ENCODE measurements around the gene ALDH3B1.

ALDH3B1 gene

DNA sequence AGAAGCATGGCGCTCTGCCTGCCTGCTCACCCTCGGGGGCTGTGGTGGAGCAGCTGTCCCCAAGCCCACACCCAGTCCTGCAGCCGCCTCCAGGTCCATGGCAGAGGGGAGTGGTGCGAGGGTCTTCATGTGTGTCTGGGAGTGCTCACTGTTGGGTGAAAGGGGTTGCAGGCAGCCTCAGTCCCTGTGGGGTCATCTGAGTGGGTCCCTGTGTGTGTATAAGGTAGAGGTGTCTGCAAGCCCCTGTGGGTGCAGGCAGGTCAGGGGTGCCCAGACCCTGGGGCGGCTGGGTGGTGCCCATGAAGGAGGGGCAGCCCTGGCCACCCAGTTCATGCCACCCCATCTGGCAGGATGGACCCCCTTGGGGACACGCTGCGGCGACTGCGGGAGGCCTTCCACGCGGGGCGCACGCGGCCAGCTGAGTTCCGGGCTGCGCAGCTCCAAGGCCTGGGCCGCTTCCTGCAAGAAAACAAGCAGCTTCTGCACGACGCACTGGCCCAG lies 4.9 kb downstream of the ALDH3B1 start:
- H3K4me1 ChIP-seq (ENCODE audit: control insufficient read depth, insufficient read depth, low read length) = no peaks in the 10 kb centered on the region
- CTCF ChIA-PET = interaction anchor here (1.1 kb wide), 1 partner anchor 192 kb away, joined by 3 read pairs; no protein-coding TSS in a partner anchor
- H3K27ac ChIP-seq (ENCODE audit: extremely low read depth, low read depth, low read length) = no peak overlapping the region
- no peak for TF ChIP-seq ZNF354C (tag by site-specific recombination; IDR thresholded peaks at IDR 0.05; ENCODE audit: borderline replicate concordance, low read depth)
- TF ChIP-seq, protein P1, sequence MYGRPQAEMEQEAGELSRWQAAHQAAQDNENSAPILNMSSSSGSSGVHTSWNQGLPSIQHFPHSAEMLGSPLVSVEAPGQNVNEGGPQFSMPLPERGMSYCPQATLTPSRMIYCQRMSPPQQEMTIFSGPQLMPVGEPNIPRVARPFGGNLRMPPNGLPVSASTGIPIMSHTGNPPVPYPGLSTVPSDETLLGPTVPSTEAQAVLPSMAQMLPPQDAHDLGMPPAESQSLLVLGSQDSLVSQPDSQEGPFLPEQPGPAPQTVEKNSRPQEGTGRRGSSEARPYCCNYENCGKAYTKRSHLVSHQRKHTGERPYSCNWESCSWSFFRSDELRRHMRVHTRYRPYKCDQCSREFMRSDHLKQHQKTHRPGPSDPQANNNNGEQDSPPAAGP (tag by site-specific recombination; IDR thresholded peaks at IDR 0.05) = no peak
- no peak for TF ChIP-seq ZNF549 (tag by site-specific recombination; IDR thresholded peaks at IDR 0.05)
- no peak for TF ChIP-seq YY1 (tag by site-specific recombination; IDR thresholded peaks at IDR 0.05)
- TF ChIP-seq ZNF155 (tag by site-specific recombination; IDR thresholded peaks at IDR 0.05) = no peak
- TF ChIP-seq ZNF558 (tag by site-specific recombination; IDR thresholded peaks at IDR 0.05) = no peak
- no peak overlapping the region for H3K4me3 ChIP-seq (ENCODE audit: low read depth, low read length)
- no peaks in the 10 kb centered on the region for H3K36me3 ChIP-seq (ENCODE audit: control insufficient read depth in 2 of 2, insufficient read depth in 1 of 2, low read length in 2 of 2)
- H3K9me3 ChIP-seq (ENCODE audit: control insufficient read depth, insufficient read depth, low read depth, low read length) = no peaks in the 10 kb centered on the region
- POLR2A ChIA-PET = no interaction called here

DNA sequence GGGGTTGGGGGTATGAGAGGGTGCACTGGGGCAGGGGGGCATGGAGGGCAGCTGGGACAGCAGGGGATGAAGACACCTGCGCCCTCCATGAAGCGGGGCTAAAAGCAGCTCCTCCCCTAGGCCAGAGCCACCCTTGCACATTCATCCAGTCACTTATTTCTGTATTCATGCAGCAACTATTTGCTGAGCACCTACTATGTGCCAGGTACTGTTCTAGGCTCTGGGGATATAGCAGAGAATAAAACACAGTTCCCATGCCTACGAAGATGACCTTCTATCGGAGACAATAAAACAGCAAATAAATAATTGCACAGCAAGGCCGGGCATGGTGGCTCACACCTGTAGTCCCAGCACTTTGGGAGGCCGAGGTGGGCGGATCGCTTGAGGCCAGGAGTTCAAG lies 5.3 kb downstream of the ALDH3B1 start:
- CTCF ChIA-PET = no interaction called here
- H3K4me3 ChIP-seq (ENCODE audit: low read depth, low read length) = no peak overlapping the region
- H3K36me3 ChIP-seq (ENCODE audit: control insufficient read depth in 2 of 2, insufficient read depth in 1 of 2, low read length in 2 of 2) = no peaks in the 10 kb centered on the region
- no peak overlapping the region for H3K27ac ChIP-seq (ENCODE audit: extremely low read depth, low read depth, low read length)
- POLR2A ChIA-PET = no interaction called here
- TF ChIP-seq ZNF10 (tag by site-specific recombination; IDR thresholded peaks at IDR 0.05) (no peak), ZNF292 (tag by site-specific recombination; IDR thresholded peaks at IDR 0.05; ENCODE audit: borderline replicate concordance, low read depth) (no peak), ZNF510 (tag by site-specific recombination; IDR thresholded peaks at IDR 0.05; ENCODE audit: insufficient replicate concordance) (no peak), ZNF664 (tag by site-specific recombination; IDR thresholded peaks at IDR 0.05) (0 out of 2 replicates have a peak, but pooled peaks have one; percentile 21)
- no peaks in the 10 kb centered on the region for H3K4me1 ChIP-seq (ENCODE audit: control insufficient read depth, insufficient read depth, low read length)
- H3K9me3 ChIP-seq (ENCODE audit: control insufficient read depth, insufficient read depth, low read depth, low read length) = no peaks in the 10 kb centered on the region

DNA sequence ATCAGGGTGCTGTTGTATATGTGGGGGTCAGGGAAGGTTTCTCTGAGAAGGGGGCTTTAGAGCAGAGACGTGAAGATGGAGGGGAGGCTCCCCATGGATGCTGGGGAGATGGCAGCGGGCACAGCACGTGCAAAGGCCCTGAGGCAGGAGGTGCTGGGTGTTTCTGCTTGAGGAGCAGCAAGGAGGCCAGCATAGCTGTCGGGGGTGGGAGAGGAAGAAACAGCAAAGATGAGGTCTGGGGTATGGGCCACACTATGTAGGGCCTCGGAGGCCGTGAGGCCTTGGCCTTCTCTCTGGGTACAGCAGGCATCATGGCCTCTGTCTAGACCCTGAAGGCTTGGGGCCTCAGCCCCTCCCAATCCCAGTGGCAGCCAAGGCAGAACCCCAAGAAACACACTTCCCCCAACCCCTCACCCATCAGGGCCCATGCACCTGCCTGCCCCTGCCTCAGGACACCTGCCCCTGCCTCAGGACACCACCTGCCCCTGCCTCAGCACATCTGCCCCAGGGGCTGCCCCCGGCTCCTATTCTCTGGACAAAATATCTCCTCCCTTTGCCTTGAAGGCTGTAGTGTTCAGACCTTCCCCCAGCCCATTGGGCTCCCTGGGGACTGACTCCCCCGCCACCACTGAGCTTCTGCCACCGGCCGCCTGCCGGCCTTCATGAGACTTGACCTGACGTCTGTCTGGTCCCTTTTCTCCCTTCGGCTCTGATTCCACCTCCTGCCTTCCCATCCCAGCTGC lies 6.2 kb downstream of the ALDH3B1 start:
- ChIA-PET POLR2A (no interaction called here), CTCF (no interaction called here)
- no peak overlapping the region for H3K27ac ChIP-seq (ENCODE audit: extremely low read depth, low read depth, low read length)
- TF ChIP-seq ZSCAN23 (tag by site-specific recombination; IDR thresholded peaks at IDR 0.05) (no peak), ZNF76 (tag by site-specific recombination; IDR thresholded peaks at IDR 0.05; ENCODE audit: borderline replicate concordance, low read depth) (no peak), ZNF302 (tag by site-specific recombination; IDR thresholded peaks at IDR 0.05; ENCODE audit: low read depth) (no peak), ZNF654 (tag by site-specific recombination; IDR thresholded peaks at IDR 0.05; ENCODE audit: low read depth) (no peak), ZNF623 (tag by site-specific recombination; IDR thresholded peaks at IDR 0.05) (peak; percentile 99), ZNF660 (tag by site-specific recombination; IDR thresholded peaks at IDR 0.05) (no peak)
- TF ChIP-seq, protein P2, sequence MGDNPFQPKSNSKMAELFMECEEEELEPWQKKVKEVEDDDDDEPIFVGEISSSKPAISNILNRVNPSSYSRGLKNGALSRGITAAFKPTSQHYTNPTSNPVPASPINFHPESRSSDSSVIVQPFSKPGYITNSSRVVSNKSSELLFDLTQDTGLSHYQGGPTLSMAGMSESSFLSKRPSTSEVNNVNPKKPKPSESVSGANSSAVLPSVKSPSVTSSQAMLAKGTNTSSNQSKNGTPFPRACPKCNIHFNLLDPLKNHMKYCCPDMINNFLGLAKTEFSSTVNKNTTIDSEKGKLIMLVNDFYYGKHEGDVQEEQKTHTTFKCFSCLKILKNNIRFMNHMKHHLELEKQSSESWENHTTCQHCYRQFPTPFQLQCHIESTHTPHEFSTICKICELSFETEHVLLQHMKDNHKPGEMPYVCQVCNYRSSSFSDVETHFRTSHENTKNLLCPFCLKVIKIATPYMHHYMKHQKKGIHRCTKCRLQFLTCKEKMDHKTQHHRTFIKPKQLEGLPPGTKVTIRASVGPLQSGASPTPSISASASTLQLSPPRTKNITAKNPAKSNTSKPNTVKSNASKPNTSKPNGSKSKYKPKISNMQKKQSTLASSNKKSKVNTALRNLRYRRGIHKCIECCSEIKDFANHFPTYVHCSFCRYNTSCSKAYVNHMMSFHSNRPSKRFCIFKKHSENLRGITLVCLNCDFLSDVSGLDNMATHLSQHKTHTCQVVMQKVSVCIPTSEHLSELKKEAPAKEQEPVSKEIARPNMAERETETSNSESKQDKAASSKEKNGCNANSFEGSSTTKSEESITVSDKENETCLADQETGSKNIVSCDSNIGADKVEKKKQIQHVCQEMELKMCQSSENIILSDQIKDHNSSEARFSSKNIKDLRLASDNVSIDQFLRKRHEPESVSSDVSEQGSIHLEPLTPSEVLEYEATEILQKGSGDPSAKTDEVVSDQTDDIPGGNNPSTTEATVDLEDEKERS (tag by site-specific recombination; IDR thresholded peaks at IDR 0.05) = 0 out of 2 replicates have a peak, but pooled peaks have one; percentile 26
- H3K36me3 ChIP-seq (ENCODE audit: control insufficient read depth in 2 of 2, insufficient read depth in 1 of 2, low read length in 2 of 2) = no peaks in the 10 kb centered on the region
- H3K9me3 ChIP-seq (ENCODE audit: control insufficient read depth, insufficient read depth, low read depth, low read length) = no peaks in the 10 kb centered on the region
- H3K4me1 ChIP-seq (ENCODE audit: control insufficient read depth, insufficient read depth, low read length) = no peaks in the 10 kb centered on the region
- no peak overlapping the region for H3K4me3 ChIP-seq (ENCODE audit: low read depth, low read length)
